Chondrocyte (in vitro differentiated cells): ENCODE measurements around the gene ASPHD2. TPM values are rescaled to one million over a fixed set of nuclear protein-coding genes. Genes with fewer than 3 reads are reported as not detected.

Source experiments
- DNase-seq: peaks from one replicate; pipeline ENCODE4 v3.0.0; 2021; ENCODE audit warnings: mixed read lengths, low spot score
- H3K27ac Mint-ChIP-seq: one replicate; pipeline ENCODE4 v1.8.0; 2021; ENCODE audit warnings: mild to moderate bottlenecking, moderate library complexity, mixed read lengths; ENCODE audit not compliant: unreplicated experiment
- H3K27me3 Mint-ChIP-seq: 2 replicates; pipeline ENCODE4 v1.8.0; 2021; ENCODE audit warnings: low read depth, mixed read lengths
- H3K36me3 Mint-ChIP-seq: 2 replicates; pipeline ENCODE4 v1.8.0; 2021; ENCODE audit warnings: low read depth, mixed read lengths
- H3K4me1 Mint-ChIP-seq: 2 replicates; pipeline ENCODE4 v1.8.0; 2021; ENCODE audit warnings: low read depth, mild to moderate bottlenecking, mixed read lengths
- H3K4me3 Mint-ChIP-seq: one replicate; pipeline ENCODE4 v1.8.0; 2021; ENCODE audit warnings: mild to moderate bottlenecking, moderate library complexity, mixed read lengths; ENCODE audit not compliant: unreplicated experiment
- H3K9me3 Mint-ChIP-seq: 2 replicates; pipeline ENCODE4 v1.8.0; 2021; ENCODE audit warnings: low read depth, mixed read lengths
- CTCF ChIP-seq: fragments of 200-600 bp; sonication (generic); IDR thresholded peaks from 2 replicates; pipeline ENCODE4 v1.5.0; 2021; ENCODE audit warnings: antibody characterized with exemption, mild to moderate bottlenecking, moderate library complexity
- total RNA-seq: library from RNA; stranded (reverse); gene quantifications from 3 replicates; pipeline ENCODE4 v1.2.1, GENCODE V29; 2021

ASPHD2 gene
- total RNA-seq, 1 donor from 2014 or later: 6.8 TPM

GRCh38 chr22:26481694-26482093 lies 52.6 kb downstream of the ASPHD2 start:
- Mint-ChIP-seq H3K4me1 (peaks cover 74% of the 10 kb centered on the region), H3K27ac (no peak overlapping the region), H3K27me3 (no peaks in the 10 kb centered on the region), H3K36me3 (peaks cover 9% of the 10 kb centered on the region), H3K4me3 (no peak overlapping the region), H3K9me3 (no peaks in the 10 kb centered on the region)
- no peak for TF ChIP-seq CTCF
- no peak for DNase-seq

- no peak for DNase-seq
- no peak for TF ChIP-seq CTCF
- Mint-ChIP-seq H3K36me3 (peaks cover 9% of the 10 kb centered on the region), H3K27ac (no peak overlapping the region), H3K27me3 (no peaks in the 10 kb centered on the region), H3K9me3 (no peaks in the 10 kb centered on the region), H3K4me3 (no peak overlapping the region), H3K4me1 (peaks cover 69% of the 10 kb centered on the region)
Measured at GRCh38 chr22:26482161-26482560, 53.1 kb downstream of the ASPHD2 start.

GRCh38 chr22:26483043-26483438 lies 54.0 kb downstream of the ASPHD2 start:
- Mint-ChIP-seq H3K4me3 (peak overlapping the region; percentile 92), H3K4me1 (peaks cover 64% of the 10 kb centered on the region), H3K27me3 (no peaks in the 10 kb centered on the region), H3K9me3 (no peaks in the 10 kb centered on the region), H3K27ac (peak overlapping the region; percentile 98), H3K36me3 (peaks cover 4% of the 10 kb centered on the region)
- TF ChIP-seq CTCF: no peak
- DNase-seq: no peak

GRCh38 chr22:26483439-26484359 lies 54.6 kb downstream of the ASPHD2 start, which contains the start of the genes HPS4 and SRRD:
Gene HPS4, minus strand, starts transcription at chr22:26483783. Its CDS starts 2,021 bp downstream, at chr22:26481762.
Gene SRRD, plus strand, starts transcription at chr22:26483877. Its CDS starts 14 bp downstream, at chr22:26483891.
- H3K4me1 Mint-ChIP-seq: peaks cover 68% of the 10 kb centered on the region

GRCh38 chr22:26484360-26484706 lies 55.3 kb downstream of the ASPHD2 start:
- Mint-ChIP-seq H3K4me1 (peaks cover 63% of the 10 kb centered on the region), H3K27me3 (no peaks in the 10 kb centered on the region), H3K27ac (peak overlapping the region; percentile 72), H3K36me3 (peaks cover 3% of the 10 kb centered on the region), H3K4me3 (peak overlapping the region; percentile 92), H3K9me3 (no peaks in the 10 kb centered on the region)
- no peak for DNase-seq
- TF ChIP-seq CTCF: no peak

More at GRCh38 chr22:26483439-26484359, 54.6 kb downstream of the ASPHD2 start, which contains the start of the genes HPS4 and SRRD:
- Mint-ChIP-seq H3K36me3 (peaks cover 3% of the 10 kb centered on the region), H3K9me3 (no peaks in the 10 kb centered on the region), H3K27me3 (no peaks in the 10 kb centered on the region), H3K27ac (peak within 1 kb of the TSS; percentile 98), H3K4me3 (peak within 1 kb of the TSS; percentile 92)
- no peak for TF ChIP-seq CTCF
- peak; percentile 97 for DNase-seq
